Liver (tissue), 9 donors: Measurements from ENCODE around the gene SEC61B. TPM values are rescaled to one million over a fixed set of nuclear protein-coding genes. Genes with fewer than 3 reads are reported as not detected.

Experiments
- DNase-seq: peaks from one replicate; pipeline ENCODE4 v3.0.0-alpha.2; 2017; ENCODE audit warnings: low spot score
- H3K27ac ChIP-seq, 2 donors: one replicate each; pipeline ENCODE4 v1.7.0; 2013; ENCODE audit warnings: inconsistent platforms in 2 of 2, low read length in 2 of 2, control low read depth in 1 of 2, low read depth in 1 of 2, mild to moderate bottlenecking in 1 of 2
- H3K27me3 ChIP-seq, 4 donors: one replicate each; pipeline versions ENCODE4 v1.6.1 to v1.7.0; 2013; ENCODE audit warnings: low read length in 3 of 4, inconsistent platforms in 1 of 4, mild to moderate bottlenecking in 1 of 4, moderate library complexity in 1 of 4; ENCODE audit not compliant: control insufficient read depth in 4 of 4, insufficient read depth in 4 of 4
- H3K36me3 ChIP-seq, 4 donors: one replicate each; pipeline versions ENCODE4 v1.6.1 to v1.7.0; 2013; ENCODE audit warnings: low read length in 3 of 4, mild to moderate bottlenecking in 3 of 4, low read depth in 1 of 4, moderate library complexity in 1 of 4; ENCODE audit not compliant: control insufficient read depth in 4 of 4, insufficient read depth in 3 of 4
- H3K4me1 ChIP-seq, 4 donors: one replicate each; pipeline versions ENCODE4 v1.6.1 to v1.7.0; 2013; ENCODE audit warnings: low read length in 3 of 4, mild to moderate bottlenecking in 3 of 4, moderate library complexity in 1 of 4; ENCODE audit not compliant: control insufficient read depth in 4 of 4, insufficient read depth in 4 of 4
- H3K4me3 ChIP-seq, 3 donors: one replicate each; pipeline versions ENCODE4 v1.6.1 to v1.7.0; 2013; ENCODE audit warnings: low read length in 3 of 3, control low read depth in 1 of 3, low read depth in 1 of 3, mild to moderate bottlenecking in 1 of 3
- H3K9ac ChIP-seq, 2 donors: one replicate each; pipeline ENCODE4 v1.7.0; 2013; ENCODE audit warnings: low read length in 2 of 2, mild to moderate bottlenecking in 2 of 2, moderate library complexity in 2 of 2, control low read depth in 1 of 2, low read depth in 1 of 2
- H3K9me3 ChIP-seq, 4 donors: one replicate each; pipeline versions ENCODE4 v1.6.1 to v1.7.0; 2013; ENCODE audit warnings: low read length in 3 of 4; ENCODE audit not compliant: control insufficient read depth in 4 of 4
- CTCF ChIP-seq: fragments of 150-350 bp; IDR thresholded peaks from 2 replicates; pipeline ENCODE4 v1.5.1; 2017; ENCODE audit warnings: improper control_type of control experiment, low read depth, low read length; ENCODE audit not compliant: missing input control
- FOXA1 ChIP-seq: IDR thresholded peaks from 2 replicates; pipeline ENCODE4 v1.6.1; 2016; ENCODE audit warnings: antibody characterized with exemption
- FOXA2 ChIP-seq: IDR thresholded peaks from 2 replicates; pipeline ENCODE4 v1.6.1; 2016; ENCODE audit warnings: antibody characterized with exemption
- HNF4G ChIP-seq: IDR thresholded peaks from 2 replicates; pipeline ENCODE4 v1.6.1; 2016; ENCODE audit warnings: antibody characterized with exemption
- JUND ChIP-seq, 2 donors: IDR thresholded peaks; 2 replicates each; pipeline ENCODE4 v1.6.1; 2016; ENCODE audit warnings: antibody characterized with exemption in 2 of 2
- MAX ChIP-seq: IDR thresholded peaks from 2 replicates; pipeline ENCODE4 v1.6.1; 2016; ENCODE audit warnings: antibody characterized with exemption
- NR2F2 ChIP-seq: IDR thresholded peaks from 2 replicates; pipeline ENCODE4 v1.6.1; 2016; ENCODE audit warnings: antibody characterized with exemption
- RAD21 ChIP-seq, 2 donors: IDR thresholded peaks; 2 replicates each; pipeline ENCODE4 v1.6.1; 2016; ENCODE audit warnings: antibody characterized with exemption in 2 of 2, mild to moderate bottlenecking in 2 of 2
- RXRA ChIP-seq, 2 donors: IDR thresholded peaks; 2 replicates each; pipeline ENCODE4 v1.6.1; 2017 to 2018; ENCODE audit warnings: antibody characterized with exemption in 2 of 2, mild to moderate bottlenecking in 1 of 2
- SP1 ChIP-seq: IDR thresholded peaks from 2 replicates; pipeline ENCODE4 v1.6.1; 2018; ENCODE audit warnings: antibody characterized with exemption, mild to moderate bottlenecking
- TAF1 ChIP-seq: conservative IDR thresholded peaks from 2 replicates; pipeline ENCODE4 v1.6.1; 2016; ENCODE audit warnings: antibody characterized with exemption, mild to moderate bottlenecking
- YY1 ChIP-seq: IDR thresholded peaks from 2 replicates; pipeline ENCODE4 v1.6.1; 2016; ENCODE audit warnings: antibody characterized with exemption, mild to moderate bottlenecking
- ZBTB33 ChIP-seq: IDR thresholded peaks from 2 replicates; pipeline ENCODE4 v1.6.1; 2016; ENCODE audit warnings: antibody characterized with exemption
- WGBS: extraction: QIAGEN DNeasy Blood & Tissue Kit; methylation state at CpG from one replicate; pipeline ENCODE4 v1.1.7; 2013; 5-methylcytosine and 5-hydroxymethylcytosine counted together
- polyA plus RNA-seq, 2 donors: library from polyadenylated mRNA; stranded (reverse) in 1 of 2; unstranded in 1 of 2; fragments of 200-250 nt in 1 of 2; fragments of >200 nt in 1 of 2; fragmentation: Nextera tagmentation in 1 of 2; extraction: Ambion mirVana in 1 of 2; gene quantifications; one replicate each; pipeline versions ENCODE4 v1.2.1 to v1.2.3, GENCODE V29; 2013 to 2015
- total RNA-seq, 2 donors: library from RNA; depleted of rRNA; stranded (reverse); fragments of >200 nt; gene quantifications; one replicate each; pipeline ENCODE4 v1.2.3, GENCODE V29; 2014
- TF ChIP-seq, protein P1 (sequence below): IDR thresholded peaks from 2 replicates; pipeline ENCODE4 v1.6.1; 2016; ENCODE audit warnings: antibody characterized with exemption, mild to moderate bottlenecking
- TF ChIP-seq, protein P2 (sequence below): IDR thresholded peaks from 2 replicates; pipeline ENCODE4 v1.6.1; 2016; ENCODE audit warnings: antibody characterized with exemption
- donor health status: healthy.
- donor health status: healthy.
- donor health status: healthy.
- donor health status: healthy.
- donor health status: healthy.

SEC61B gene
- total and polyA plus RNA-seq, 4 donors: 84.1 to 431 (median 228) TPM

GRCh38 chr9:99220011-99220410, 2.1 kb upstream of the SEC61B start:
- 91% methylated on average over 4 of the region's 4 CpGs for whole genome bisulfite sequencing

DNA sequence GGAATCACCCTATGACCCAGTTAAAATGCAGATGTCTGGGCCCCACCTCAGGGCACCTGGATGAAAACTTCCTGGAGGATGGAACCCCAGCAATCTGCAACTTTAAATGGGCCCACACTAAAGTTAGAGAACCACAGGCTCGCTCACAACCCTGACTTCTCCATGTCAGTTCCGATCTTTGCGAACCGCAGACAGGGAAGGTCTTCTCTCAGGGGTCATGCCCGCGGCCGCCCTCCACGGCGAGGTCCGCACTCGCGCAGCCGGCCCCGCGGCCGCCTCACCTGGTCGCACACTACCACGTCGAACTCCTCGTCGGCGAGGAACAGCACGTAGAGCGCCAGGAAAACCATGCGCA, 839 bp upstream of the SEC61B start:
- peak overlapping the region; percentile 82 to 96 (median 85) for H3K4me3 ChIP-seq
- peak overlapping the region; percentile 98 to 99 for H3K9ac ChIP-seq
- under 1% methylated on average over 25 of the region's 25 CpGs for WGBS
- no peaks in the 10 kb centered on the region for H3K9me3 ChIP-seq
- H3K36me3 ChIP-seq: peaks cover 3 to 20% (median 16%) of the 10 kb centered on the region in 4 donors
- peak overlapping the region; percentile 94 to 96 for H3K27ac ChIP-seq
- DNase-seq: no peak
- H3K4me1 ChIP-seq: peaks cover 2 to 55% (median 31%) of the 10 kb centered on the region in 4 donors
- no peaks in the 10 kb centered on the region for H3K27me3 ChIP-seq
- TF ChIP-seq FOXA2: no peak
- TF ChIP-seq NR2F2: no peak
- TF ChIP-seq HNF4G: no peak
- TF ChIP-seq SP1: no peak
- TF ChIP-seq, protein P1, sequence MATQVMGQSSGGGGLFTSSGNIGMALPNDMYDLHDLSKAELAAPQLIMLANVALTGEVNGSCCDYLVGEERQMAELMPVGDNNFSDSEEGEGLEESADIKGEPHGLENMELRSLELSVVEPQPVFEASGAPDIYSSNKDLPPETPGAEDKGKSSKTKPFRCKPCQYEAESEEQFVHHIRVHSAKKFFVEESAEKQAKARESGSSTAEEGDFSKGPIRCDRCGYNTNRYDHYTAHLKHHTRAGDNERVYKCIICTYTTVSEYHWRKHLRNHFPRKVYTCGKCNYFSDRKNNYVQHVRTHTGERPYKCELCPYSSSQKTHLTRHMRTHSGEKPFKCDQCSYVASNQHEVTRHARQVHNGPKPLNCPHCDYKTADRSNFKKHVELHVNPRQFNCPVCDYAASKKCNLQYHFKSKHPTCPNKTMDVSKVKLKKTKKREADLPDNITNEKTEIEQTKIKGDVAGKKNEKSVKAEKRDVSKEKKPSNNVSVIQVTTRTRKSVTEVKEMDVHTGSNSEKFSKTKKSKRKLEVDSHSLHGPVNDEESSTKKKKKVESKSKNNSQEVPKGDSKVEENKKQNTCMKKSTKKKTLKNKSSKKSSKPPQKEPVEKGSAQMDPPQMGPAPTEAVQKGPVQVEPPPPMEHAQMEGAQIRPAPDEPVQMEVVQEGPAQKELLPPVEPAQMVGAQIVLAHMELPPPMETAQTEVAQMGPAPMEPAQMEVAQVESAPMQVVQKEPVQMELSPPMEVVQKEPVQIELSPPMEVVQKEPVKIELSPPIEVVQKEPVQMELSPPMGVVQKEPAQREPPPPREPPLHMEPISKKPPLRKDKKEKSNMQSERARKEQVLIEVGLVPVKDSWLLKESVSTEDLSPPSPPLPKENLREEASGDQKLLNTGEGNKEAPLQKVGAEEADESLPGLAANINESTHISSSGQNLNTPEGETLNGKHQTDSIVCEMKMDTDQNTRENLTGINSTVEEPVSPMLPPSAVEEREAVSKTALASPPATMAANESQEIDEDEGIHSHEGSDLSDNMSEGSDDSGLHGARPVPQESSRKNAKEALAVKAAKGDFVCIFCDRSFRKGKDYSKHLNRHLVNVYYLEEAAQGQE: no peak
- TF ChIP-seq CTCF: no peak
- TF ChIP-seq RXRA (IDR thresholded peaks at IDR 0.05): no peak
- TF ChIP-seq RAD21 (IDR thresholded peaks at IDR 0.05): no peak
- no peak for TF ChIP-seq ZBTB33

More at GRCh38 chr9:99220011-99220410, 2.1 kb upstream of the SEC61B start:
- TF ChIP-seq MAX (no peak), TAF1 (no peak), JUND (IDR thresholded peaks at IDR 0.05) (no peak), ZBTB33 (no peak), YY1 (no peak), SP1 (no peak), FOXA1 (no peak)
- TF ChIP-seq, protein P1: no peak
- TF ChIP-seq, protein P2, sequence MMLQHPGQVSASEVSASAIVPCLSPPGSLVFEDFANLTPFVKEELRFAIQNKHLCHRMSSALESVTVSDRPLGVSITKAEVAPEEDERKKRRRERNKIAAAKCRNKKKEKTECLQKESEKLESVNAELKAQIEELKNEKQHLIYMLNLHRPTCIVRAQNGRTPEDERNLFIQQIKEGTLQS: no peak
- no peaks in the 10 kb centered on the region for H3K9me3 ChIP-seq
- H3K27me3 ChIP-seq: no peaks in the 10 kb centered on the region
- H3K36me3 ChIP-seq: peaks cover 3 to 19% (median 13%) of the 10 kb centered on the region in 4 donors
- H3K4me1 ChIP-seq: peaks cover 2 to 55% (median 30%) of the 10 kb centered on the region in 4 donors
- H3K27ac ChIP-seq: no peak overlapping the region
- H3K4me3 ChIP-seq: peak overlapping the region in 1 of 3 donors; percentile 82
- DNase-seq: no peak
- no peak overlapping the region for H3K9ac ChIP-seq
